Stimulated activated CD4-positive, alpha-beta T cell treated with anti-CD3 and anti-CD28 coated beads, Interleukin-2, amount 100 ng/mL, for 48 hours (primary cell): Measurements from ENCODE around the gene LANCL1.
"Not testable (repeated sequence)": the region's sequence is repeated elsewhere in the genome, so short reads cannot be mapped to it uniquely, and the experiment has no call there.

Experiments
- DNase-seq, 2 donors: peaks; one replicate each; pipeline ENCODE4 v3.0.0-alpha.2; 2020

Gene LANCL1

GRCh38 chr2:210458395-210458794 lies 18.2 kb downstream of the LANCL1 start:
- DNase-seq: no peak

- no peak for DNase-seq
Observed at GRCh38 chr2:210456571-210456970, 20.0 kb downstream of the LANCL1 start.

- DNase-seq: no peak
Observed at GRCh38 chr2:210454336-210454735, 22.2 kb downstream of the LANCL1 start.

GRCh38 chr2:210452194-210452593 lies 24.4 kb downstream of the LANCL1 start:
- no peak for DNase-seq

GRCh38 chr2:210450942-210451341 lies 25.6 kb downstream of the LANCL1 start:
- not testable (repeated sequence) for DNase-seq

GRCh38 chr2:210445732-210446131 lies 30.8 kb downstream of the LANCL1 start:
- no peak for DNase-seq

GRCh38 chr2:210445116-210445707 lies 31.3 kb downstream of the LANCL1 start:
- no peak for DNase-seq

- DNase-seq: no peak
Observed at GRCh38 chr2:210443527-210443926, 33.0 kb downstream of the LANCL1 start.

GRCh38 chr2:210442878-210443277 lies 33.7 kb downstream of the LANCL1 start:
- DNase-seq: no peak

GRCh38 chr2:210442457-210442856 lies 34.1 kb downstream of the LANCL1 start:
- DNase-seq: no peak

GRCh38 chr2:210440206-210440605 lies 36.4 kb downstream of the LANCL1 start:
- no peak for DNase-seq

- no peak for DNase-seq
Observed at GRCh38 chr2:210435439-210435838, 41.1 kb downstream of the LANCL1 start.

GRCh38 chr2:210432633-210433032 lies 43.9 kb downstream of the LANCL1 start:
- DNase-seq: no peak

GRCh38 chr2:210429403-210430137 lies 47.0 kb downstream of the LANCL1 start:
- no peak for DNase-seq

GRCh38 chr2:210428393-210429179 lies 48.0 kb downstream of the LANCL1 start:
- no peak for DNase-seq

- not testable (repeated sequence) for DNase-seq
Observed at GRCh38 chr2:210427309-210427708, 49.2 kb downstream of the LANCL1 start.

- no peak for DNase-seq
Observed at GRCh38 chr2:210422366-210422765, 54.2 kb downstream of the LANCL1 start.

GRCh38 chr2:210421916-210422315 lies 54.6 kb downstream of the LANCL1 start:
- DNase-seq: no peak

GRCh38 chr2:210412660-210413059 lies 63.9 kb downstream of the LANCL1 start:
- no peak for DNase-seq

GRCh38 chr2:210410542-210410941 lies 66.0 kb downstream of the LANCL1 start:
- no peak for DNase-seq

- DNase-seq: no peak
Observed at GRCh38 chr2:210399440-210400041, 77.0 kb downstream of the LANCL1 start.

- no peak for DNase-seq
Observed at GRCh38 chr2:210392469-210392881, 84.1 kb downstream of the LANCL1 start.

- no peak for DNase-seq
Observed at GRCh38 chr2:210389856-210390255, 86.7 kb downstream of the LANCL1 start.
